ENCODE results near the gene AGA.

- TF ChIP-seq CTCF (IDR thresholded peaks at IDR 0.05) (no peak), POLR2A (IDR thresholded peaks at IDR 0.05) (no peak)
These were observed 15.0 kb downstream of the AGA start for GRCh38 chr4:177427192-177427591.
